DMS153 (cell line): ENCODE measurements around the gene CCRL2.

Experiments used
- DNase-seq: peaks from one replicate; lab custom pipeline; 2025; lab: John Stamatoyannopoulos, UW

The CCRL2 gene

GRCh38 chr3:46406788-46407611 is at the start of gene CCRL2, which contains the start of gene CCR5AS:
Gene CCRL2 (plus strand): TSS chr3:46407259. CDS start chr3:46408080, 821 bp downstream.
Gene CCR5AS (minus strand): TSS chr3:46407066.
- no peak for DNase-seq

DNA sequence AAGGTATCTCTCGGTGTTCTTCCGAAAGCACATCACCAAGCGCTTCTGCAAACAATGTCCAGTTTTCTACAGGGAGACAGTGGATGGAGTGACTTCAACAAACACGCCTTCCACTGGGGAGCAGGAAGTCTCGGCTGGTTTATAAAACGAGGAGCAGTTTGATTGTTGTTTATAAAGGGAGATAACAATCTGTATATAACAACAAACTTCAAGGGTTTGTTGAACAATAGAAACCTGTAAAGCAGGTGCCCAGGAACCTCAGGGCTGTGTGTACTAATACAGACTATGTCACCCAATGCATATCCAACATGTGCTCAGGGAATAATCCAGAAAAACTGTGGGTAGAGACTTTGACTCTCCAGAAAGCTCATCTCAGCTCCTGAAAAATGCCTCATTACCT is 48.6 kb upstream of the CCRL2 start:
- no peak for DNase-seq

DNA sequence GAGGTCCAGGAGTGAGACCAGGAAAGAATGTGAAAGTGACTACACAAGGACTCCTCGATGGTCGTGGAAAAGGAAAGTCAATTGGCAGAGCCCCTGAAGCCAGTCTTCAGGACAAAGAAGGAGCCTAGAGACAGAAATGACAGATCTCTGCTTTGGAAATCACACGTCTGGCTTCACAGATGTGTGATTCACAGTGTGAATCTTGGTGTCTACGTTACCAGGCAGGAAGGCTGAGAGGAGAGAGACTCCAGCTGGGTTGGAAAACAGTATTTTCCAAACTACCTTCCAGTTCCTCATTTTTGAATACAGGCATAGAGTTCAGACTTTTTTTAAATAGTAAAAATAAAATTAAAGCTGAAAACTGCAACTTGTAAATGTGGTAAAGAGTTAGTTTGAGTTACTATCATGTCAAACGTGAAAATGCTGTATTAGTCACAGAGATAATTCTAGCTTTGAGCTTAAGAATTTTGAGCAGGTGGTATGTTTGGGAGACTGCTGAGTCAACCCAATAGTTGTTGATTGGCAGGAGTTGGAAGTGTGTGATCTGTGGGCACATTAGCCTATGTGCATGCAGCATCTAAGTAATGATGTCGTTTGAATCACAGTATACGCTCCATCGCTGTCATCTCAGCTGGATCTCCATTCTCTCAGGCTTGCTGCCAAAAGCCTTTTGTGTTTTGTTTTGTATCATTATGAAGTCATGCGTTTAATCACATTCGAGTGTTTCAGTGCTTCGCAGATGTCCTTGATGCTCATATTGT is 47.1 kb upstream of the CCRL2 start:
- DNase-seq, result peak; percentile 32

- no peak for DNase-seq
Observed at GRCh38 chr3:46360907-46361306, 46.2 kb upstream of the CCRL2 start.

- no peak for DNase-seq
Observed at GRCh38 chr3:46361408-46362283, 45.4 kb upstream of the CCRL2 start.

DNA sequence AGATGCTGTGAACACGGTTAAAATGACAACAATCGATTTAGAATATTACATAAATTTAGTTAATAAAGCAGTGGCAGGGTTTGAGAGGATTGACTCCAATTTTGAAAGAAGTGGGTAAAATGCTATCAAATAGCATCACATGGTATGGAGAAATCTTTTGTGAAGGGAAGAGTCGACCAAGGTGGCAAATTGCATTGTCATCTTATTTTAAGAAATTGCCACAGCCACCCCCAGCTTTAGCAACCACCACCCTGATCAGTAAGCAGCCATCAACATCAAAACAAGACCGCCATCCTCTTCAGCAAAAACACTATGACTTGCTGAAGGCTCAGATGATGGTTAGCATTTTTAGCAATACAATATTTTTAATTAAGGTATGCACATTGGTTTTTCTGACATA is 42.0 kb upstream of the CCRL2 start:
- DNase-seq, result no peak

- no peak for DNase-seq
Observed at GRCh38 chr3:46365737-46366524, 41.1 kb upstream of the CCRL2 start.

GRCh38 chr3:46367811-46368210 is 39.2 kb upstream of the CCRL2 start:
- DNase-seq, result no peak

DNA sequence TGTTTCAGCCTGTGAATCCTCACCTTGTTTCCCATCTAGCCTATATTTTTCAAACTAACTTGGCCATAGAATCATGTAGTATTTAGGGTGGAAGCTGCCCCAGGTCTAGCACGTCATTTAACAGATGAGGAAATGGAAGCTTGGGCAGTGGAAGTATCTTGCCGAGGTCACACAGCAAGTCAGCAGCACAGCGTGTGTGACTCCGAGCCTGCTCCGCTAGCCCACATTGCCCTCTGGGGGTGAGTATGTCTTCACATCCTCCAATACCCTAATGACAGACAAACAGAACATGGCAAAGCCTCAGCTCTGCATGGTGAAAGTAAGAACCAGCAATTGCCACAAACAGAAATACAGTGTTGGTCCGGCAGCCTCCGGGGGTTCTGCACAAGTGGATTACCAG is 38.5 kb upstream of the CCRL2 start:
- no peak for DNase-seq

- DNase-seq, result no peak
Observed at GRCh38 chr3:46369151-46369550, 37.9 kb upstream of the CCRL2 start.

DNA sequence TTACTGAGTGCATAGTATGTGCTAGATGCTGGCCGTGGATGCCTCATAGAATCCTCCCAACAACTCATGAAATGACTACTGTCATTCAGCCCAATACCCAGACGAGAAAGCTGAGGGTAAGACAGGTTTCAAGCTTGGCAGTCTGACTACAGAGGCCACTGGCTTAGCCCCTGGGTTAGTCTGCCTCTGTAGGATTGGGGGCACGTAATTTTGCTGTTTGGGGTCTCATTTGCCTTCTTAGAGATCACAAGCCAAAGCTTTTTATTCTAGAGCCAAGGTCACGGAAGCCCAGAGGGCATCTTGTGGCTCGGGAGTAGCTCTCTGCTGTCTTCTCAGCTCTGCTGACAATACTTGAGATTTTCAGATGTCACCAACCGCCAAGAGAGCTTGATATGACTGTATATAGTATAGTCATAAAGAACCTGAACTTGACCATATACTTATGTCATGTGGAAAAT is 37.4 kb upstream of the CCRL2 start:
- DNase-seq, result no peak

GRCh38 chr3:46370839-46371518 is 36.1 kb upstream of the CCRL2 start, which contains the start of gene CCR5:
Gene CCR5 (plus strand): TSS chr3:46370946. CDS start chr3:46372903, 1,957 bp downstream.
- DNase-seq, result no peak

GRCh38 chr3:46371519-46372340 is 35.3 kb upstream of the CCRL2 start:
- no peak for DNase-seq

GRCh38 chr3:46372492-46373359 is 34.3 kb upstream of the CCRL2 start:
- DNase-seq, result no peak

- no peak for DNase-seq
Observed at GRCh38 chr3:46374755-46375154, 32.3 kb upstream of the CCRL2 start.

- DNase-seq, result no peak
Observed at GRCh38 chr3:46375218-46375617, 31.8 kb upstream of the CCRL2 start.

- DNase-seq, result no peak
Observed at GRCh38 chr3:46375814-46376213, 31.2 kb upstream of the CCRL2 start.

- no peak for DNase-seq
Observed at GRCh38 chr3:46378426-46378942, 28.6 kb upstream of the CCRL2 start.
